Nasal cavity respiratory epithelium epithelial cell of viscerocranial mucosa (primary cell): ENCODE data around the gene COG1. TPM values are rescaled to one million over a fixed set of nuclear protein-coding genes. Genes with fewer than 3 reads are reported as not detected.

ENCODE experiments used
- total RNA-seq: library from RNA; depleted of rRNA; stranded (reverse); fragments of >200 nt; gene quantifications from 2 replicates; pipeline ENCODE4 v1.2.3, GENCODE V29; 2014

Gene COG1, protein sequence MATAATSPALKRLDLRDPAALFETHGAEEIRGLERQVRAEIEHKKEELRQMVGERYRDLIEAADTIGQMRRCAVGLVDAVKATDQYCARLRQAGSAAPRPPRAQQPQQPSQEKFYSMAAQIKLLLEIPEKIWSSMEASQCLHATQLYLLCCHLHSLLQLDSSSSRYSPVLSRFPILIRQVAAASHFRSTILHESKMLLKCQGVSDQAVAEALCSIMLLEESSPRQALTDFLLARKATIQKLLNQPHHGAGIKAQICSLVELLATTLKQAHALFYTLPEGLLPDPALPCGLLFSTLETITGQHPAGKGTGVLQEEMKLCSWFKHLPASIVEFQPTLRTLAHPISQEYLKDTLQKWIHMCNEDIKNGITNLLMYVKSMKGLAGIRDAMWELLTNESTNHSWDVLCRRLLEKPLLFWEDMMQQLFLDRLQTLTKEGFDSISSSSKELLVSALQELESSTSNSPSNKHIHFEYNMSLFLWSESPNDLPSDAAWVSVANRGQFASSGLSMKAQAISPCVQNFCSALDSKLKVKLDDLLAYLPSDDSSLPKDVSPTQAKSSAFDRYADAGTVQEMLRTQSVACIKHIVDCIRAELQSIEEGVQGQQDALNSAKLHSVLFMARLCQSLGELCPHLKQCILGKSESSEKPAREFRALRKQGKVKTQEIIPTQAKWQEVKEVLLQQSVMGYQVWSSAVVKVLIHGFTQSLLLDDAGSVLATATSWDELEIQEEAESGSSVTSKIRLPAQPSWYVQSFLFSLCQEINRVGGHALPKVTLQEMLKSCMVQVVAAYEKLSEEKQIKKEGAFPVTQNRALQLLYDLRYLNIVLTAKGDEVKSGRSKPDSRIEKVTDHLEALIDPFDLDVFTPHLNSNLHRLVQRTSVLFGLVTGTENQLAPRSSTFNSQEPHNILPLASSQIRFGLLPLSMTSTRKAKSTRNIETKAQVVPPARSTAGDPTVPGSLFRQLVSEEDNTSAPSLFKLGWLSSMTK
- 13.0 and 19.5 TPM in 2 replicates for total RNA-seq

DNA sequence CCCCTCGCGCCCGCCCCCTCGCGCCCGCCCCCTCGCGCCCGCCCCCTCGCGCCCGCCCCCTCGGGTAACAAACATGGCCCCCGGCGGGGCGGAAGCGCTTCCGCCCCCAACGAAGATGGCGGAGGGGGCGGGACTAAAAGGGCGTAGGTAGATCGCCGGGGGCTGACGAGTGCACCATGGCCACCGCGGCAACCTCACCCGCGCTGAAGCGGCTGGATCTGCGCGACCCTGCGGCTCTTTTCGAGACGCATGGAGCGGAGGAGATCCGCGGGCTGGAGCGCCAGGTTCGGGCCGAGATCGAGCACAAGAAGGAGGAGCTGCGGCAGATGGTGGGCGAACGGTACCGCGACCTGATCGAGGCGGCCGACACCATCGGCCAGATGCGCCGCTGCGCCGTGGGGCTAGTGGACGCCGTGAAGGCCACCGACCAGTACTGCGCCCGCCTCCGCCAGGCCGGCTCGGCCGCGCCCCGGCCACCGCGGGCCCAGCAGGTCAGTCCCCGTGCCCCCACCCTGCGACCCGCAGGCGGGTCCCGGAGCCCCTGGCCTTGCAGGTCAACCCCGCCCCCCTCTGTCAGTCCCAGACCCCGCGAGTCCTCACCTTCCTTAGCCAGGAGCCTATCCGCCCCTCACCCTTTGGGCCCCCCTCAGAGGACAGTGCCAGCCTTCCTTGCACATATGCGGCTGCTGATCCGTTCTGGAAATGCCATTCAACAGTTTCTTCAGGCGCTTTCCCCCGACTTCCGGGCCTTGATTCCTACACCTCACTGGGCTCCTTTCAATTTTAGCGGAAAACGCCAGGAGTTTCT, at the start of gene COG1:
TSS of gene COG1 (plus strand) at position 162 of the 808 bp plus-strand sequence. CDS start at position 177, 15 bp downstream.

Other genes with a start within 250 kb of the COG1 start
- 22.2 and 38.9 TPM in 2 replicates for gene SLC39A11, start 100.4 kb upstream of the COG1 start, total RNA-seq
- gene SSTR2, start 28.0 kb upstream of the COG1 start, total RNA-seq = not detected in 2 replicates
- gene CPSF4L, start 68.8 kb downstream of the COG1 start, total RNA-seq = 0.34 TPM in 1 of 2 replicates, not detected in the other
- gene CDC42EP4, start 118.9 kb downstream of the COG1 start, total RNA-seq = 35.9 and 108 TPM in 2 replicates